Measurements from ENCODE around the gene SF3B2. TPM values are rescaled to one million over a fixed set of nuclear protein-coding genes. Genes with fewer than 3 reads are reported as not detected.

Gene SF3B2
- total RNA-seq, 1 experiment from 2014 or later: 300 TPM

GRCh38 chr11:66011239-66011784 is 40.9 kb upstream of the SF3B2 start:
- no TSS peak for BruUV-seq (replicated peaks)
- ChIA-PET RAD21 (ENCODE audit: low non-redundant PET in 1 of 2, low total read pairs in 2 of 2, uncharacterized antibody in 2 of 2, unreplicated experiment in 2 of 2) (no interaction called here), CTCF (interaction anchor here (1.7 to 3.2 kb wide), 3 partner anchors 11 to 123 kb away, joined by 5 to 22 read pairs (median 10); partner anchors contain the start of gene FIBP), POLR2A (interaction anchor here (0.6 to 2.6 kb wide), 5 partner anchors 9 to 291 kb away, joined by 3 to 17 read pairs (median 4); partner anchors contain the start of genes BANF1, EIF1AD, RNASEH2C and SF3B2)
- Histone ChIP-seq H3K36me3 (ENCODE audit: control insufficient read depth in 1 of 2, insufficient read depth in 2 of 2, low read length in 2 of 2) (no peaks in the 10 kb centered on the region), H3K9me3 (ENCODE audit: control insufficient read depth in 1 of 2, insufficient read depth in 1 of 2, low read depth in 1 of 2, low read length in 2 of 2) (no peaks in the 10 kb centered on the region), H3K4me1 (ENCODE audit: control insufficient read depth in 1 of 2, insufficient read depth in 2 of 2, low read length in 2 of 2) (peaks cover 77 to 100% of the 10 kb centered on the region in 2 experiments), H2AFZ (ENCODE audit: low read depth, low read length, poor library complexity, severe bottlenecking) (no peak overlapping the region), H3K4me3 (replicated peaks in 1 of 2; ENCODE audit: low read depth in 1 of 2, low read length in 2 of 2) (peak overlapping the region; percentile 44 to 59), H4K20me1 (ENCODE audit: insufficient read depth) (no peaks in the 10 kb centered on the region), H3K9ac (ENCODE audit: low read length) (peak overlapping the region; percentile 74), H3K27ac (ENCODE audit: low read depth, low read length) (peak overlapping the region; percentile 89), H3K79me2 (ENCODE audit: insufficient read depth, low read length) (peaks cover 10% of the 10 kb centered on the region; the same call in 1 of the 2 replicates), H3K4me2 (ENCODE audit: low read length) (peak overlapping the region; percentile 72), H3K27me3 (ENCODE audit: insufficient read depth, low read length) (no peaks in the 10 kb centered on the region), H3K9me2 (ENCODE audit: insufficient read depth) (no peaks in the 10 kb centered on the region)
- intact Hi-C loops (cut with micrococcal nuclease): loop anchor here (1.0 kb wide), 1 partner anchor 9 kb away; the partner anchor contains the start of genes BANF1 and EIF1AD
- peak; percentile 91 for DNase-seq (ENCODE audit: low read depth, low spot score)
- ATAC-seq: peak; percentile 52
- TF ChIP-seq RAD21 (IDR thresholded peaks at IDR 0.05; ENCODE audit: low read depth): no peak
- no peak for TF ChIP-seq SRF (IDR thresholded peaks at IDR 0.05; ENCODE audit: low read depth)
- TF ChIP-seq POLR2AphosphoS5 (IDR thresholded peaks at IDR 0.05; ENCODE audit: low read depth, low read length): peak; percentile 46; the same call in 1 of the 2 replicates
- TF ChIP-seq CBX3 (IDR thresholded peaks at IDR 0.05; ENCODE audit: low read depth): no peak
- TF ChIP-seq ZNF274 (IDR thresholded peaks at IDR 0.05; ENCODE audit: low read depth, low read length): no peak
- no peak for TF ChIP-seq FOSL1 (IDR thresholded peaks at IDR 0.05; ENCODE audit: low read depth)
- no peak for TF ChIP-seq YY1 (IDR thresholded peaks at IDR 0.05; ENCODE audit: extremely low read depth, insufficient replicate concordance, low read depth, low read length)
- TF ChIP-seq POLR2A (IDR thresholded peaks at IDR 0.05; ENCODE audit: borderline replicate concordance, extremely low read depth, insufficient read depth, insufficient read length): no peak
- no peak for TF ChIP-seq CTCF (IDR thresholded peaks at IDR 0.05 in 2 of 3, conservative IDR thresholded peaks at IDR 0.05 in 1 of 3; ENCODE audit: borderline replicate concordance in 1 of 3, insufficient read depth in 1 of 3, low read depth in 2 of 3, low read length in 2 of 3)
